IMR-90 (cell line): ENCODE measurements around the gene MSI2. TPM values are rescaled to one million over a fixed set of nuclear protein-coding genes. Genes with fewer than 3 reads are reported as not detected.

Source experiments
- ATAC-seq: fragments of 200-7000 bp; cut with Tn5 transposase; 2 replicates; pipeline ENCODE4 v1.9.1; 2020; ENCODE audit warnings: low read depth, mild to moderate bottlenecking, moderate library complexity
- BruUV-seq: library from RNA; stranded (reverse); fragments of 400-500 nt; replicated peaks from 2 replicates; lab custom pipeline; 2021; lab: Mats Ljungman, UMichigan
- CTCF ChIA-PET: fragments of 300-600 bp; formaldehyde crosslinking; extraction: SDS; loops from one replicate; lab custom pipeline; 2021; ENCODE audit warnings: antibody characterized with exemption; lab: Yijun Ruan, JAX
- POLR2A ChIA-PET: fragments of 300-600 bp; sonication (Branson Sonifier 250); formaldehyde crosslinking; loops from one replicate; lab custom pipeline; 2022; ENCODE audit warnings: antibody characterized with exemption; ENCODE audit not compliant: unreplicated experiment; lab: Charles Lee
- DNase-seq: peaks from one replicate; pipeline ENCODE4 v3.0.0; 2013
- H2AFZ ChIP-seq: replicated peaks from 2 replicates; pipeline ENCODE3; 2013; ENCODE audit warnings: low read length, mild to moderate bottlenecking; ENCODE audit not compliant: poor library complexity
- H2AK5ac ChIP-seq: 2 replicates; pipeline ENCODE4 v1.6.1; 2013; ENCODE audit warnings: low read depth, low read length, inconsistent platforms
- H2AK9ac ChIP-seq: replicated peaks from 2 replicates; pipeline ENCODE3; 2013; ENCODE audit warnings: mild to moderate bottlenecking, low read depth, low read length, moderate library complexity; ENCODE audit not compliant: poor library complexity
- H2BK120ac ChIP-seq: 2 replicates; pipeline ENCODE4 v1.6.1; 2013; ENCODE audit warnings: low read depth, low read length, inconsistent platforms
- H2BK15ac ChIP-seq: 3 replicates; pipeline ENCODE4 v1.6.1; 2013; ENCODE audit warnings: low read depth, low read length, inconsistent platforms
- H2BK20ac ChIP-seq: 2 replicates; pipeline ENCODE4 v1.6.1; 2013; ENCODE audit warnings: low read depth, mild to moderate bottlenecking, inconsistent platforms, low read length, moderate library complexity
- H2BK5ac ChIP-seq: 2 replicates; pipeline ENCODE4 v1.6.1; 2013; ENCODE audit warnings: mild to moderate bottlenecking, low read depth, low read length, inconsistent platforms; ENCODE audit not compliant: poor library complexity, severe bottlenecking
- H3K14ac ChIP-seq: replicated peaks from 2 replicates; pipeline ENCODE4 v1.6.1; 2013; ENCODE audit warnings: low read depth, low read length, inconsistent platforms
- H3K18ac ChIP-seq: 2 replicates; pipeline ENCODE4 v1.6.1; 2013; ENCODE audit warnings: low read depth, low read length, control low read depth
- H3K23ac ChIP-seq: 2 replicates; pipeline ENCODE4 v1.6.1; 2013; ENCODE audit warnings: low read depth, low read length, inconsistent platforms
- H3K27ac ChIP-seq: 2 replicates; pipeline ENCODE4 v1.5.1; 2013; ENCODE audit warnings: mild to moderate bottlenecking, control low read depth, low read length; ENCODE audit not compliant: insufficient read depth
- H3K27me3 ChIP-seq: 2 replicates; pipeline ENCODE4 v1.6.1; 2013; ENCODE audit warnings: low read length; ENCODE audit not compliant: control insufficient read depth, insufficient read depth
- H3K36me3 ChIP-seq: 2 replicates; pipeline ENCODE4 v1.6.1; 2013; ENCODE audit warnings: low read length, mixed read lengths; ENCODE audit not compliant: control insufficient read depth, insufficient read depth
- H3K4ac ChIP-seq: 2 replicates; pipeline ENCODE4 v1.6.1; 2013; ENCODE audit warnings: low read depth, low read length, inconsistent platforms
- H3K4me1 ChIP-seq: 2 replicates; pipeline ENCODE4 v1.6.1; 2013; ENCODE audit warnings: low read length, mixed read lengths; ENCODE audit not compliant: control insufficient read depth, insufficient read depth
- H3K4me2 ChIP-seq: 2 replicates; pipeline ENCODE4 v1.6.1; 2013; ENCODE audit warnings: low read depth, mild to moderate bottlenecking, control low read depth, low read length, moderate library complexity
- H3K4me3 ChIP-seq: 2 replicates; pipeline ENCODE4 v1.5.1; 2013; ENCODE audit warnings: low read depth, mild to moderate bottlenecking, control low read depth, low read length, moderate library complexity; ENCODE audit not compliant: insufficient read depth
- H3K56ac ChIP-seq: 2 replicates; pipeline ENCODE4 v1.6.1; 2013; ENCODE audit warnings: low read length, inconsistent platforms; ENCODE audit not compliant: insufficient read depth; ENCODE audit errors: extremely low read depth
- H3K79me1 ChIP-seq, 2 experiments: 2 replicates each; pipeline ENCODE4 v1.6.1; 2013; ENCODE audit warnings: low read length in 2 of 2, inconsistent platforms in 1 of 2, low read depth in 1 of 2
- H3K9ac ChIP-seq: 2 replicates; pipeline ENCODE4 v1.6.1; 2013; ENCODE audit warnings: low read depth, low read length, control low read depth
- H3K9me1 ChIP-seq: 2 replicates; pipeline ENCODE4 v1.6.1; 2013; ENCODE audit warnings: low read length, inconsistent platforms; ENCODE audit not compliant: insufficient read depth
- H3K9me3 ChIP-seq: 2 replicates; pipeline ENCODE4 v1.6.1; 2013; ENCODE audit warnings: low read length; ENCODE audit not compliant: control insufficient read depth, insufficient read depth
- H4K20me1 ChIP-seq: 2 replicates; pipeline ENCODE4 v1.6.1; 2013; ENCODE audit warnings: low read length, inconsistent platforms; ENCODE audit not compliant: insufficient read depth
- H4K5ac ChIP-seq: 2 replicates; pipeline ENCODE4 v1.6.1; 2013; ENCODE audit warnings: mild to moderate bottlenecking, low read depth, low read length, control low read depth
- H4K8ac ChIP-seq, 2 experiments: 2 replicates each; pipeline ENCODE4 v1.6.1; 2013; ENCODE audit warnings: low read depth in 2 of 2, low read length in 2 of 2, control low read depth in 1 of 2, inconsistent platforms in 1 of 2
- H4K91ac ChIP-seq: 2 replicates; pipeline ENCODE4 v1.6.1; 2013; ENCODE audit warnings: low read depth, low read length, inconsistent platforms; ENCODE audit not compliant: insufficient read depth
- CHD1 ChIP-seq: IDR thresholded peaks from 2 replicates; pipeline ENCODE4 v1.6.1; 2012; ENCODE audit warnings: low read depth, low read length, improper control_type of control experiment
- MAFK ChIP-seq: IDR thresholded peaks from 2 replicates; pipeline ENCODE4 v1.6.1; 2012; ENCODE audit warnings: low read depth, low read length, improper control_type of control experiment
- RAD21 ChIP-seq: IDR thresholded peaks from 2 replicates; pipeline ENCODE4 v1.6.1; 2012; ENCODE audit warnings: low read length, improper control_type of control experiment
- SMC3 ChIP-seq: fragments of 150-350 bp; IDR thresholded peaks from 2 replicates; pipeline ENCODE4 v1.6.1; 2016; ENCODE audit warnings: low read depth, mild to moderate bottlenecking, antibody characterized with exemption, low read length, moderate library complexity
- WGBS, 2 experiments: methylation state at CpG; one replicate each; pipeline versions ENCODE4 v1.1.5 to v1.1.7; 2013; ENCODE audit warnings: missing lambda C conversion rate in 2 of 2; ENCODE audit not compliant: insufficient read length in 1 of 2; ENCODE audit errors: extremely low coverage in 2 of 2; 5-methylcytosine and 5-hydroxymethylcytosine counted together
- dilution Hi-C: fragments of 300-500 bp; cut with HindIII; formaldehyde crosslinking; loops from one replicate; pipeline ENCODE4 v1.14.3; 2018; ENCODE audit warnings: low sequenced_read_pairs; ENCODE audit not compliant: unreplicated experiment
- in situ Hi-C: fragments of 300-500 bp; cut with MboI; formaldehyde crosslinking; loops from 3 replicates; pipeline ENCODE4 v1.14.3; 2019; ENCODE audit warnings: low sequenced_read_pairs, inconsistent platforms, mixed read lengths
- intact Hi-C: fragments of 100-400 bp; cut with micrococcal nuclease; formaldehyde crosslinking; loops from 2 replicates; pipeline ENCODE4 v1.10.0; 2022
- polyA plus RNA-seq, 3 experiments: library from polyadenylated mRNA; depleted of rRNA; stranded (reverse); fragments of >200 nt; gene quantifications; 2 replicates each; pipeline ENCODE4 v1.2.3, GENCODE V29; 2012; ENCODE audit warnings: low replicate concordance in 1 of 3
- total RNA-seq: library from RNA; depleted of rRNA; stranded (reverse); fragments of >200 nt; gene quantifications from 2 replicates; pipeline ENCODE4 v1.2.3, GENCODE V29; 2012

Gene MSI2
- total and polyA plus RNA-seq, 2 of the 4 experiments (the other 2 are of a cell fraction) = 13.0 to 16.0 TPM

- Histone ChIP-seq H2BK120ac (no peak overlapping the region), H3K18ac (no peak overlapping the region), H3K9ac (no peak overlapping the region), H3K27ac (no peak overlapping the region), H3K4ac (no peak overlapping the region), H3K4me3 (no peak overlapping the region), H3K9me3 (no peaks in the 10 kb centered on the region), H3K9me1 (peaks cover 17% of the 10 kb centered on the region), H3K4me1 (peaks cover 28% of the 10 kb centered on the region), H4K5ac (no peak overlapping the region), H2AK9ac (no peak overlapping the region), H4K20me1 (no peaks in the 10 kb centered on the region), H2BK5ac (no peak overlapping the region), H2BK15ac (no peak overlapping the region), H3K27me3 (no peaks in the 10 kb centered on the region), H4K91ac (no peak overlapping the region), H3K56ac (no peak overlapping the region), H4K8ac (no peak overlapping the region), H3K4me2 (no peak overlapping the region), H3K79me1 (peaks cover 15 to 23% of the 10 kb centered on the region in 2 experiments; a peak in 3 of 4 replicates), H2AK5ac (no peak overlapping the region), H2AFZ (no peak overlapping the region), H3K14ac (no peak overlapping the region), H3K36me3 (no peaks in the 10 kb centered on the region), H3K23ac (no peak overlapping the region), H2BK20ac (no peak overlapping the region)
- CTCF ChIA-PET = no interaction called here
- TF ChIP-seq MAFK = no peak
- no peak for TF ChIP-seq RAD21
- no peak for TF ChIP-seq CHD1
- no peak for TF ChIP-seq SMC3
- WGBS, 2 experiments = no CpG with 5 or more reads among the region's 9 CpGs
- POLR2A ChIA-PET = no interaction called here
- dilution Hi-C loops = no loop called here
- no TSS peak for BruUV-seq
- intact Hi-C loops = no loop called here
- in situ Hi-C loops = no loop called here
- DNase-seq (no peak), ATAC-seq (no peak)
Observed at GRCh38 chr17:57438066-57438731, 181.9 kb downstream of the MSI2 start.
